GM12865 (cell line): ENCODE measurements around the gene COL25A1.
"Not testable (repeated sequence)": the region's sequence is repeated elsewhere in the genome, so short reads cannot be mapped to it uniquely, and the experiment has no call there.

ENCODE experiments used
- DNase-seq: peaks from one replicate; pipeline ENCODE4 v3.0.0; 2010; ENCODE audit warnings: low read depth
- H3K4me3 ChIP-seq: 2 replicates; pipeline ENCODE4 v1.5.1; 2011; ENCODE audit warnings: mild to moderate bottlenecking, low read depth, low read length, control low read depth
- TF ChIP-seq, protein P1 (sequence below): IDR thresholded peaks from 2 replicates; pipeline ENCODE4 v1.5.1; 2011; ENCODE audit warnings: low read length, control low read depth, low read depth, inconsistent platforms; ENCODE audit not compliant: insufficient read depth; ENCODE audit errors: missing control alignments

Gene COL25A1

DNA sequence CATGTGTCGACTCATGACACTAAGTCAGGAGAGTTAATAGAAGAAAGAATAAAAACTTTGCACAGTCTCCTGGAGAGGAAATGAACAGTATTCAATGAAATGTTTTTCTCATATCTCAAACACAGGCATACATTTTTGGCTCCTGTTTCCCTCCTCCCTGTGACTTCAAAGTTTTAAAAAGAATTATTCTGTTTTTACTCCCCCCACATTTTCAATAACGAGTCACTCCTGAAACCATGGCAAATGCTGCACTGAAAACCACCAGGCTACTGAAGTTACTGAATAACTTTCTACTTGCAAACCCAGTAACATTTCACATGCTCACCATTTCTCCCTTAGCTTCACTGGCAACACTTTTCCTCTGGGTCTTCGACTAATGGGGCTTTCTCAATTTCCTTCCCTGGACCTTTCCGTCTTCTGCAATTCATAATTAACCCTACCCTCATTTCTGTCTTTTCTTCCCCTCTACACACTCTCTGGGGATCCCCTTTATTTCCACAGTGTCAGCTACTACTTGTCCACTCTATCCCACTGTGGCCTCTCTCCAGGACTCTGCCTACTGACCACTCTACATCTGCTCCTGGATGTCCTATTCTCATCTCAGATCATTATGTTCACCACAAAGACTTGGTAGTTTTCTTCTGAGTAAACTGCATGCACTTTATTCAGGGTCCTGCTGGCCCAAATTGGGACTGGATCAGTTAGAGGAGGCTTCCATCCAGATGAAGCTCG lies 313.8 kb downstream of the COL25A1 start:
- no peak overlapping the region for H3K4me3 ChIP-seq
- DNase-seq, result no peak

DNA sequence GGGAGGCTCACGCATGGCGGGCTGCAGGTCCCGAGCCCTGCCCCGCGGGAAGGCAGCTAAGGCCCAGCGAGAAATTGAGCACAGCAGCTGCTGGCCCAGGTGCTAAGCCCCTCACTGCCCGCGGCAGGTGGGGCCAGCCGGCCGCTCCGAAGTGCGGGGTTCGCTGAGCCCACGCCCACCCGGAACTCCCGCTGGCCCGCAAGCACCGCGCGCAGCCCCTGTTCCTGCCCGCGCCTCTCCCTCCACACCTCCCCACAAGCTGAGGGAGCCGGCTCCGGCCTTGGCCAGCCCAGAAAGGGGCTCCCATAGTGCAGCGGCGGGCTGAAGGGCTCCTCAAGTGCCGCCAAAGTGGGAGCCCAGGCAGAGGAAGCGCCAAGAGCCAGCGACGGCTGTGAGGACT lies 318.0 kb downstream of the COL25A1 start:
- not testable (repeated sequence) for H3K4me3 ChIP-seq, DNase-seq

More for the DNA sequence above, 313.8 kb downstream of the COL25A1 start:
- TF ChIP-seq, protein P1, sequence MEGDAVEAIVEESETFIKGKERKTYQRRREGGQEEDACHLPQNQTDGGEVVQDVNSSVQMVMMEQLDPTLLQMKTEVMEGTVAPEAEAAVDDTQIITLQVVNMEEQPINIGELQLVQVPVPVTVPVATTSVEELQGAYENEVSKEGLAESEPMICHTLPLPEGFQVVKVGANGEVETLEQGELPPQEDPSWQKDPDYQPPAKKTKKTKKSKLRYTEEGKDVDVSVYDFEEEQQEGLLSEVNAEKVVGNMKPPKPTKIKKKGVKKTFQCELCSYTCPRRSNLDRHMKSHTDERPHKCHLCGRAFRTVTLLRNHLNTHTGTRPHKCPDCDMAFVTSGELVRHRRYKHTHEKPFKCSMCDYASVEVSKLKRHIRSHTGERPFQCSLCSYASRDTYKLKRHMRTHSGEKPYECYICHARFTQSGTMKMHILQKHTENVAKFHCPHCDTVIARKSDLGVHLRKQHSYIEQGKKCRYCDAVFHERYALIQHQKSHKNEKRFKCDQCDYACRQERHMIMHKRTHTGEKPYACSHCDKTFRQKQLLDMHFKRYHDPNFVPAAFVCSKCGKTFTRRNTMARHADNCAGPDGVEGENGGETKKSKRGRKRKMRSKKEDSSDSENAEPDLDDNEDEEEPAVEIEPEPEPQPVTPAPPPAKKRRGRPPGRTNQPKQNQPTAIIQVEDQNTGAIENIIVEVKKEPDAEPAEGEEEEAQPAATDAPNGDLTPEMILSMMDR, result no peak

DNA sequence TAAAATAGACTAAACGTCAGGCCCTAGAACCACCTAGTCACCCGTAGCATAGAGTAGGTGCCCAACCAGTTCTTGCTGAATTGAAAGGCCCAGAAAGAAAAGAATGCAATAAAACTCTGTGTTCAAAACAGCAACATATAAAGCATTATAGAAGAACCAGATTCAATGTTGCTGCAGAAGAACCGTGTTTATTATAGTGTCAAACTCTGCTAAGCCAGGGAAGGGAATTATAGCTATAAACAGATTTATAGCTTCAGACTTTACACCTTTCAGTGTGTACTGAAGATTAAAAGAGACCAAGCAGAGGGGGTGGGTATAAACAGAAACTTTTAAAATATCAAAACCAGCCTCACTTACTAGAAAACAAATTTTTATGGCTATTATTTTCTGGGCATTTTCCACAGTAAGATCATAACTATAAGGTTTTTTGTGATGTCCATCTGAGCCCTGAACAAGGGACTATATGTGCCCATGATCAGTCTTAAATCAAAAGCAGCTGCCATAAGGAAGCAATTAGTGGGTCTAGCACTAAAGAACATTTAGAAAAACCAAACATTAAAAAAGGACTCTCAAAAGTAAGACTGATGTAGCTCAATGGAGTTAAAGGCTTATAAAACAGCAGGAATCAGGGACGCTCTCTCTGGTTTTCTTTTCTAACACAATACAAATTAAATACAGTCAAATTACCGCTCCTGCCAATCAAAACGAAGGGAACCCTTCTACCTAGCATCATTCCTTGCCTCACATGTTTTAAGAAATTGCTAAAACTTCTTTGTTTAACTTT lies 319.9 kb downstream of the COL25A1 start:
- no peak overlapping the region for H3K4me3 ChIP-seq
- TF ChIP-seq, protein P1, result no peak
- no peak for DNase-seq

DNA sequence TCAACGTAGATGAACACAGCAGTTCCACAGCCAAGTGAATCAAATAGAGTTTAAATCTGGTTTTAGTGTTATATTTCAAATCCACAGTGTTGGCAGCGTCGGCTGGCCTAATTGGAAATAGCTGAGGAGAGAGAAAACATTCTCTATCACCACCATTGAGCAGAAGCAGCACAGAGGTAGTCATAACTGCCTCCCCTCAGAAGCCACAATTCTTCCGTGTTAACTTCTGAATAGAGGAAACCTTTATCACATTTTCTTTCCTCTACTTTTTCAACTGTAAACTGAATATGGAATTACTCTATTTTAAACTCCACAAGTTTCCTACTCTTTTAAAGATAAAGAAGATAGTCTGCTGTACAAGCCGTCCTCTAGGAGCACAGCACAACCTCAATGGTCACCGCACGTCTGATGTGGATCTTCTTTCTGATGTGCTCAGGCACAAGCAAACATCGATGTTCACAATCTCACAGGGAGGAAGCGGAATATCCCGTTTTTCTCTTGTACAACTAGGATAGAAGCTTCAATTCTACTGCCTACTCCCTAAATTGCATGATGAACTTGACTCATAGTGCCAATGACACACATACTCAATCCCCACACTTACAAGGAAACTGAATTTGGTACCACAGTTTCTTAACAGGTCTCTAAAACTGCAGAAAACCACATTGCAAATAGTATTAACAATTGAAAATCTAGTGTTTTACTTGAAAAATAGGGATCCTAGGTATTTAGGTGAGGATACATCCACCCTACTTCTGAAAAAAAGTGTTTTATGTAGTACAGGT lies 321.8 kb downstream of the COL25A1 start:
- TF ChIP-seq, protein P1, result no peak
- no peak overlapping the region for H3K4me3 ChIP-seq
- no peak for DNase-seq

DNA sequence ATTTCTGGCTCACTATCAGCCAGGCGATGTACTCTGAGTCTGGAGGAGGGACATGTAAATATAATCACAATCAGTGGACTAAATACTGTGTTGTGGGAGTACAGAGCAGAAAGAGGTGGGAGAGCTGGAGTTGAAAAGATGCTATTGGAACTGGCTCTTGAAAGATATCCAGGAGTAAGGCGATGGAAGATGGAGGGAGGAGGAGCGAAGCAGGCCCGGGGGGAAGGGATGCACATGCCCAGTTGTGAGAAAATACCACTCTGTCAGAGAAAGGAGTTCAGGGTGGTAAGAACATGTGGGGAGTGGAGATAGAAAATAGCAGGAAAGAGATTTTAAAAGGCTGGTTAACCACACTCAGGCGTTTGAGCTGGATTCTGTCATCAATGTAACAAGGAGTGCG lies 322.7 kb downstream of the COL25A1 start:
- TF ChIP-seq, protein P1, result no peak
- no peak overlapping the region for H3K4me3 ChIP-seq
- DNase-seq, result no peak

DNA sequence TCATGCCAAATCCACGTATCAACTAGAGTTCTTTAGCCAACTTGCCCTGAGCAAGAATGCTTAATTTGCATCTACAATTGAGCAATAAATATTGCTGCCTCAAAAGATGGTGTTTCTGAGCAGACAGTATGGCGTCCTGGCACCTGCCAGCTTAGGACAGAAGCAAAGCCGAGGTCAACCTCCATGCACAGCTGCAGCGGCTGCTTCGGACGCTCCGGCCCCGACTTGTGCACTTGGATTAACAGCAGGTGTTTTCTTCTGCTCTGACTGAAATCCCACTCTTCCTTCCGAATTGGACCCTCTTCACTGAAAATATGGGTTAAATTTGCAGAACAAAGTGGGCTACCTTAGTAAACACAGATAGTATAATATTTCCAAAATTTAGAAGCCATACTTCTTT lies 324.4 kb downstream of the COL25A1 start:
- H3K4me3 ChIP-seq, result no peak overlapping the region
- DNase-seq, result no peak
- TF ChIP-seq, protein P1, result no peak
